ENCODE measurements around the gene FIGLA. TPM values are rescaled to one million over a fixed set of nuclear protein-coding genes. Genes with fewer than 3 reads are reported as not detected.
"Not testable (repeated sequence)": the region's sequence is repeated elsewhere in the genome, so short reads cannot be mapped to it uniquely, and the experiment has no call there.

Gene FIGLA
- polyA plus RNA-seq, 1 experiment, result not detected

GRCh38 chr2:70801607-70802263 is 11.3 kb upstream of the FIGLA start:
- ChIA-PET CTCF (no interaction called here), POLR2A (no interaction called here)
- no peak overlapping the region for H3K27ac ChIP-seq (ENCODE audit: low read depth, low read length)
- H3K27me3 ChIP-seq (ENCODE audit: control insufficient read depth, insufficient read depth, low read length), result no peaks in the 10 kb centered on the region
- no peak for DNase-seq (ENCODE audit: low read depth, low spot score)
- peaks cover 3% of the 10 kb centered on the region; the same call in 1 of the 2 replicates for H3K9me3 ChIP-seq (ENCODE audit: control insufficient read depth, insufficient read depth, low read length)
- H3K4me3 ChIP-seq (ENCODE audit: low read depth, low read length), result no peak overlapping the region
- no peak for TF ChIP-seq CTCF (IDR thresholded peaks at IDR 0.05; ENCODE audit: low read depth, low read length)

GRCh38 chr2:70799706-70800105 is 9.3 kb upstream of the FIGLA start:
- no peak for DNase-seq (ENCODE audit: low read depth, low spot score)
- Histone ChIP-seq H3K27me3 (ENCODE audit: control insufficient read depth, insufficient read depth, low read length) (no peaks in the 10 kb centered on the region), H3K27ac (ENCODE audit: low read depth, low read length) (no peak overlapping the region), H3K4me3 (ENCODE audit: low read depth, low read length) (no peak overlapping the region), H3K9me3 (ENCODE audit: control insufficient read depth, insufficient read depth, low read length) (no peaks in the 10 kb centered on the region)
- POLR2A ChIA-PET, result no interaction called here
- TF ChIP-seq CTCF (IDR thresholded peaks at IDR 0.05; ENCODE audit: low read depth, low read length), result no peak
- CTCF ChIA-PET, result no interaction called here

- CTCF ChIA-PET; H3K27ac ChIP-seq (ENCODE audit: low read depth, low read length); H3K9me3 ChIP-seq (ENCODE audit: control insufficient read depth, insufficient read depth, low read length); DNase-seq (ENCODE audit: low read depth, low spot score); POLR2A ChIA-PET; H3K27me3 ChIP-seq (ENCODE audit: control insufficient read depth, insufficient read depth, low read length); H3K4me3 ChIP-seq (ENCODE audit: low read depth, low read length): not testable (repeated sequence)
Observed at GRCh38 chr2:70797996-70798395, 7.6 kb upstream of the FIGLA start.

GRCh38 chr2:70797506-70797905 is 7.1 kb upstream of the FIGLA start:
- Histone ChIP-seq H3K27ac (ENCODE audit: low read depth, low read length) (no peak overlapping the region), H3K9me3 (ENCODE audit: control insufficient read depth, insufficient read depth, low read length) (no peaks in the 10 kb centered on the region), H3K4me3 (ENCODE audit: low read depth, low read length) (no peak overlapping the region), H3K27me3 (ENCODE audit: control insufficient read depth, insufficient read depth, low read length) (no peaks in the 10 kb centered on the region)
- no peak for TF ChIP-seq CTCF (IDR thresholded peaks at IDR 0.05; ENCODE audit: low read depth, low read length)
- DNase-seq (ENCODE audit: low read depth, low spot score), result no peak
- CTCF ChIA-PET, result no interaction called here
- POLR2A ChIA-PET, result no interaction called here

GRCh38 chr2:70796262-70796661 is 5.8 kb upstream of the FIGLA start:
- H3K27ac ChIP-seq (ENCODE audit: low read depth, low read length), result no peak overlapping the region
- DNase-seq (ENCODE audit: low read depth, low spot score), result no peak

More at GRCh38 chr2:70796262-70796661, 5.8 kb upstream of the FIGLA start:
- ChIA-PET CTCF (no interaction called here), POLR2A (no interaction called here)
- peaks cover 7% of the 10 kb centered on the region for H3K27me3 ChIP-seq (ENCODE audit: control insufficient read depth, insufficient read depth, low read length)
- H3K4me3 ChIP-seq (ENCODE audit: low read depth, low read length), result no peak overlapping the region
- no peaks in the 10 kb centered on the region for H3K9me3 ChIP-seq (ENCODE audit: control insufficient read depth, insufficient read depth, low read length)
- TF ChIP-seq CTCF (IDR thresholded peaks at IDR 0.05; ENCODE audit: low read depth, low read length), result no peak
